HG02981 (cell line): ENCODE measurements around the gene ZNF428.
"Not testable (repeated sequence)": the region's sequence is repeated elsewhere in the genome, so short reads cannot be mapped to it uniquely, and the experiment has no call there.

ENCODE experiments used
- ATAC-seq: cut with Tn5 transposase; IDR thresholded peaks from one replicate; pipeline ENCODE4 v1.9.1; 2021; ENCODE audit warnings: mild to moderate bottlenecking, moderate library complexity; ENCODE audit not compliant: unreplicated experiment

ZNF428 gene

GRCh38 chr19:43620061-43621001 is 902 bp upstream of the ZNF428 start:
- ATAC-seq = no peak

- ATAC-seq = peak; percentile 34
Observed at GRCh38 chr19:43618921-43619261, 538 bp downstream of the ZNF428 start.

GRCh38 chr19:43616954-43617353 is 2.5 kb downstream of the ZNF428 start:
- ATAC-seq = no peak

GRCh38 chr19:43616306-43616705 is 3.1 kb downstream of the ZNF428 start:
- ATAC-seq = no peak

- no peak for ATAC-seq
Observed at GRCh38 chr19:43612374-43612773, 7.1 kb downstream of the ZNF428 start.

GRCh38 chr19:43611788-43612187 is 7.6 kb downstream of the ZNF428 start, which contains the start of gene SRRM5:
Gene SRRM5, plus strand, starts transcription at chr19:43612088. Its CDS starts 34 bp downstream, at chr19:43612122.
- ATAC-seq = no peak

- ATAC-seq = no peak
Observed at GRCh38 chr19:43610493-43610892, 8.9 kb downstream of the ZNF428 start.

- ATAC-seq = no peak
Observed at GRCh38 chr19:43609872-43610271, 9.6 kb downstream of the ZNF428 start.

GRCh38 chr19:43607238-43608205 is 11.9 kb downstream of the ZNF428 start:
- ATAC-seq = no peak

- no peak for ATAC-seq
Observed at GRCh38 chr19:43606569-43607229, 12.7 kb downstream of the ZNF428 start.

- no peak for ATAC-seq
Observed at GRCh38 chr19:43605875-43606568, 13.4 kb downstream of the ZNF428 start.

GRCh38 chr19:43600326-43600725 is 19.1 kb downstream of the ZNF428 start:
- not testable (repeated sequence) for ATAC-seq

GRCh38 chr19:43599635-43600295 is 19.7 kb downstream of the ZNF428 start:
- ATAC-seq = no peak

- no peak for ATAC-seq
Observed at GRCh38 chr19:43598445-43599240, 20.8 kb downstream of the ZNF428 start.

- ATAC-seq = no peak
Observed at GRCh38 chr19:43597876-43598275, 21.6 kb downstream of the ZNF428 start.

GRCh38 chr19:43596842-43597461 is 22.5 kb downstream of the ZNF428 start:
- no peak for ATAC-seq

- ATAC-seq = peak; percentile 74
Observed at GRCh38 chr19:43595999-43596841, 23.2 kb downstream of the ZNF428 start, which contains the start of the genes IRGQ and ZNF576. Gene IRGQ, minus strand, starts transcription at chr19:43596134. Its CDS starts 796 bp downstream, at chr19:43595338. Gene ZNF576, plus strand, starts transcription at chr19:43596595. Its CDS starts 514 bp downstream, at chr19:43597109.
